A549 treated with CpdA at 1 μM for 4 hours (cell line): ENCODE measurements around the gene UNC93A. TPM values are rescaled to one million over a fixed set of nuclear protein-coding genes. Genes with fewer than 3 reads are reported as not detected.

Source experiments
- total RNA-seq: library from RNA; stranded (reverse); fragments of 200-300 nt; extraction: Qiagen RNA extraction; gene quantifications from 5 replicates; pipeline ENCODE4 v1.2.3, GENCODE V29; 2022; ENCODE audit warnings: low read depth

UNC93A gene
- not detected in 5 replicates for total RNA-seq

GRCh38 chr6:167290786-167291622, at the start of gene UNC93A:
UNC93A (plus strand) TSS chr6:167291315; CDS start chr6:167291490, 175 bp downstream.

Other genes starting within 250 kb of the UNC93A start
- gene CCR6, start 168.2 kb upstream of the UNC93A start, total RNA-seq = 0.05 TPM in 1 of 5 replicates, not detected in the others
- gene GPR31, start 133.3 kb upstream of the UNC93A start, total RNA-seq = not detected in 5 replicates
- not detected in 5 replicates for gene TTLL2, start 33.8 kb downstream of the UNC93A start, total RNA-seq